Ectodermal cell (in vitro differentiated cells): ENCODE results near the gene VSIR.

Experiments used
- H3K27ac ChIP-seq: 2 replicates; pipeline ENCODE4 v1.7.0; 2013; ENCODE audit warnings: mild to moderate bottlenecking, low read depth, low read length; ENCODE audit not compliant: insufficient read depth, poor library complexity, severe bottlenecking
- H3K27me3 ChIP-seq: 2 replicates; pipeline ENCODE4 v1.7.0; 2013; ENCODE audit warnings: mild to moderate bottlenecking, low read length; ENCODE audit not compliant: insufficient read depth, control insufficient read depth, poor library complexity, severe bottlenecking
- H3K36me3 ChIP-seq: one replicate; pipeline ENCODE4 v1.7.0; 2013; ENCODE audit warnings: low read length; ENCODE audit not compliant: control insufficient read depth, insufficient read depth
- H3K4me1 ChIP-seq: one replicate; pipeline ENCODE4 v1.7.0; 2013; ENCODE audit warnings: low read length; ENCODE audit not compliant: control insufficient read depth, insufficient read depth
- H3K4me3 ChIP-seq: 2 replicates; pipeline ENCODE4 v1.7.0; 2013; ENCODE audit warnings: low read depth, low read length, control low read depth; ENCODE audit not compliant: insufficient read depth
- H3K9me3 ChIP-seq: 2 replicates; pipeline ENCODE4 v1.7.0; 2013; ENCODE audit warnings: mild to moderate bottlenecking, low read length, moderate library complexity; ENCODE audit not compliant: control insufficient read depth
- WGBS, 2 experiments: methylation state at CpG; one replicate each; pipeline ENCODE4 v1.1.7; 2013; ENCODE audit warnings: missing lambda C conversion rate in 2 of 2; 5-methylcytosine and 5-hydroxymethylcytosine counted together

Gene VSIR

DNA sequence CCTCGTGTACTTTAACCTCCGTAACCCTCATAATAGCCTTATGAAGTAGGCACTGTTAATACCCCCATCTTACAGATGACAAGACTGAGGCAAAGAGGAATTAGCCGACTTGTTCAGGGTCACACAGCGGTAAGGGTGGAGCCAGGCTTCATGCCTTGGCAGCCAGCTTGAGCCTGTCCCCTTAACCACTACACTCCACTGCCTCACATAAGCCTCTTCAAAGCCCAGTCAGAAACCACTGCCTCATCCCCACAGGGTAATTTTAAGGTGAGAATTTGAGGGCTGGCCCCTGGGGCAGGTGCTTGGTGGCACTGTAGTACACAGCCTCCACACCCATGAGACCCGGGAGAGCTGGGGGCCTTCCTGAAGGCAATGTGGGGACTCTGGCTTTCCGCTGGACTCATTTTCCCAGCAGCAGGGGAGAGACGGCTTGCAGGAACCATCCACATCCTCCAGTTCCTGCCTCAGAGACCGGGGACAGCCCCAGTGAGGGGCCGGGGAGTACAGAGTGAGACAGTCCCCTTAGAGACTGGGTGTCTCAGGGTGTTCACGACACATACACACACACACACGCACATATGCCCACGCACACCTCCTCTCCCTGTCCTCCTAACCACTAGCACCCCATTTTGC is 46.1 kb downstream of the VSIR start:
- H3K4me1 ChIP-seq: peaks cover 10% of the 10 kb centered on the region
- H3K27ac ChIP-seq: no peak overlapping the region
- H3K36me3 ChIP-seq: no peaks in the 10 kb centered on the region
- no peaks in the 10 kb centered on the region for H3K9me3 ChIP-seq
- no peak overlapping the region for H3K4me3 ChIP-seq
- WGBS, 2 experiments: 93% methylated on average over 12 of the region's 12 CpGs
- no peaks in the 10 kb centered on the region for H3K27me3 ChIP-seq

DNA sequence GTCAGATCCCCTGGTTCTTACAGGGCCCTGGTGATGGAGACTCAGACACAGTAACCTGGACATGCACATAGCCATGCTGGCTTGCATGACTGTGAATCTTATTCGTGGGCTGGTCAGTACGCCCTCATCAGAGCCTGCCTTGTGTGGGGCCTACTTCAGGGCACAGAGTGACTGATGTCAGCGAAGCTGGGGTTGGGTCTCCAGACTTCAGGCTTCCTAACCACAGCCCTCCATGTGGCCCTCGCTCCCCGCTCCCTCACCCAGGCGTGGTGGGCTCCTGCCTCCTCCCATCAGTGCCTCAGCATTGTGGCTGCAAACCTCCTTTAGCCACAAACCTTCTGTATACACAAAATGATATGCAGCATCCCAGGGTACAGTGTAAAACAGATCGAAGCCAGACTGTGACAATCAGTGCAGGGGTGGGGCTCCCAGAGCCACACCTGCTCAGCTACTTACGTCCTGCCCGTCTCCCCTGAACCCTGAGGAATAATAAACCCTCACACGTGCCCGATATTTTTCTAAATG is 46.7 kb downstream of the VSIR start:
- Histone ChIP-seq H3K27ac (no peak overlapping the region), H3K4me1 (peaks cover 10% of the 10 kb centered on the region), H3K36me3 (no peaks in the 10 kb centered on the region), H3K27me3 (no peaks in the 10 kb centered on the region), H3K9me3 (no peaks in the 10 kb centered on the region), H3K4me3 (no peak overlapping the region)
- WGBS, 2 experiments: 92 to 94% methylated on average over 11 of the region's 11 CpGs

DNA sequence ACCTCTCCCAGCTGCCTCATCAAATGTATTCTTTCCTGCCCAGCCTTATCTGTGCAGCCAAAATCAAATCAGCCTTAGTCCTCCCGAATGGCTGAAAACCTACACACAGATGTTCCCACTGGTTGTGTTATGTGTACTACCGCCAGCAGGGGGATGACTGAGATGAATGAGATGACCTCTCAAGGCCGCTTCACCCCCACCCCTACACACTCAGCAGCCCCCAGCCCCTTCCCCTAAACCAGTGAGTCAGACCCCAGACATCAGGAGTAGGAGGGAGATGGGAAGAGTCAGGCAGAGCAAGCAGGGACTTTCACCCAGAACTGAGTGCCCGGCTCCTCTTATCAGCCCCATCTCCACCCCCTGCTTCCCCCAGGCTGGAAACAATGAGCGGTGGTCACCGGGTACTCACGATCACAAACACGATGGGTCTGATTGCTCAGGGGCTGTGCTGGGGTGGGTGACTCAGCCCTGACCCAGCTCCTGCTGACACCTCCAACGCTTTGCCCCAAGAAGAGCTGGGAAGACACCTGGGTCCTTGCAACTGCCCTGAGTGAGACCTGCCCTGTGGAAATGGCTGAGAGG is 47.2 kb downstream of the VSIR start:
- Histone ChIP-seq H3K4me3 (no peak overlapping the region), H3K36me3 (no peaks in the 10 kb centered on the region), H3K4me1 (peaks cover 10% of the 10 kb centered on the region), H3K27ac (no peak overlapping the region), H3K9me3 (no peaks in the 10 kb centered on the region), H3K27me3 (no peaks in the 10 kb centered on the region)
- WGBS, 2 experiments: 59 to 68% methylated on average over 7 to 9 of the region's 9 CpGs

DNA sequence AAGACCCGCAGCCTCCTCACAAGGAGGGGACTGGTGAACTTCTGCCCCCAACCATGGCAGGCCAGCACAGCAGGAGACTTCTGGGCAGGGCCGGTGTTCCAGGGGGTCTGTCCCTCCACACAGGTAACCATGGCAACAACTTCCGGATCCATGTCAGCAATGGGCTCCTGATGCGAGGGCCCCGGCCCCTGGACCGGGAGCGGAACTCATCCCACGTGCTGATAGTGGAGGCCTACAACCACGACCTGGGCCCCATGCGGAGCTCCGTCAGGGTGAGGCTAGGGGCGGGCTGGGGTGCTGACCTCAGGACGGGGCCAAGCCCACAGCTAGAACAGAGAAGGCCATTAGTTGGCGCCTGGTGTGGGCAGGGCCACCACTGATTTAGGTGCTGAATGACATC is 48.1 kb downstream of the VSIR start:
- H3K27ac ChIP-seq: no peak overlapping the region

DNA sequence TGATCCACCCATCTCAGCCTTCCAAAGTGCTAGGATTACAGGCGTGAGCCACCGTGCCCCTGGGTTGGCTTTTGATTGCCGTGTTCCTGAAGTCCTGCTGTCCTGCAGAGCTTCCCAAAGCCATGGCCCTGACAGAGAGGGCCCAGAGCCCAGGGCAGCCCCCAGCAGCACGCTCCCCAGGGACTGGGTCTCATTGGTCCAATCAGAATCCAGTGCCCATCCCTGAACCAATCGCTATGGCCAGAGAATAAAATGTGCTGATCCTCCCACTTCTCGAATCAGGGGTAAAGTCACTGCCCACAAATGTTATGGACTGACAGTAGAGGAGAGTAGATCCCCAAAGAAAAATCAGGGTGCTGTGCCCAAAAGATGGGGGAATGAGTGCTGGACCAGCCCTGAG is 48.8 kb downstream of the VSIR start:
- no peak overlapping the region for H3K4me3 ChIP-seq
- peaks cover 18% of the 10 kb centered on the region for H3K4me1 ChIP-seq
- no peaks in the 10 kb centered on the region for H3K27me3 ChIP-seq
- WGBS, 2 experiments: 94% methylated on average over 6 of the region's 6 CpGs
- no peaks in the 10 kb centered on the region for H3K36me3 ChIP-seq
- no peak overlapping the region for H3K27ac ChIP-seq
- no peaks in the 10 kb centered on the region for H3K9me3 ChIP-seq

More for the DNA sequence above, 48.1 kb downstream of the VSIR start:
- Histone ChIP-seq H3K9me3 (no peaks in the 10 kb centered on the region), H3K4me1 (peaks cover 11% of the 10 kb centered on the region), H3K4me3 (no peak overlapping the region), H3K27me3 (no peaks in the 10 kb centered on the region), H3K36me3 (no peaks in the 10 kb centered on the region)
- WGBS, 2 experiments: 90 to 92% methylated on average over 14 of the region's 14 CpGs

DNA sequence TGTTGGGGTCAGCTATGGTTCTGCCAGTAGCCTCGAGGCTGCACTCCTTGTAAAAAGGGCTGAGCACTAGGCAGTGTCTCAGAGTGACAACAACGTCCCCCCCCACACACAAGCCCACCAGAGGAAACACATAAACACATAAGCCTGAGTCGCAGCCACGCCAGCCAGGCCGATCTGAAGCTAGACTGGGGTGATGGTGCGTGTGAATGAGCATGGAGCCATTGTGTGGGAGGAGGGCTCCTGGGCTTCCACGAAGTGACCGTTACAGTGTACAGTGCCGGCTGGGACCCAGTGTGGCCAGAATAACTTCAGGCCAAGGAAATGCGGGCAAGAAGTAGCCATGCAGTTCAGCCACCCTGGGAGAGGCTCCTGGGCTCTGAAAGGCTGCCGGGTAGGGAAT is 50.0 kb downstream of the VSIR start:
- Histone ChIP-seq H3K36me3 (no peaks in the 10 kb centered on the region), H3K9me3 (no peaks in the 10 kb centered on the region), H3K4me1 (peaks cover 16% of the 10 kb centered on the region), H3K27ac (no peak overlapping the region), H3K27me3 (no peaks in the 10 kb centered on the region), H3K4me3 (no peak overlapping the region)
- WGBS, 2 experiments: 93 to 96% methylated on average over 11 of the region's 11 CpGs

DNA sequence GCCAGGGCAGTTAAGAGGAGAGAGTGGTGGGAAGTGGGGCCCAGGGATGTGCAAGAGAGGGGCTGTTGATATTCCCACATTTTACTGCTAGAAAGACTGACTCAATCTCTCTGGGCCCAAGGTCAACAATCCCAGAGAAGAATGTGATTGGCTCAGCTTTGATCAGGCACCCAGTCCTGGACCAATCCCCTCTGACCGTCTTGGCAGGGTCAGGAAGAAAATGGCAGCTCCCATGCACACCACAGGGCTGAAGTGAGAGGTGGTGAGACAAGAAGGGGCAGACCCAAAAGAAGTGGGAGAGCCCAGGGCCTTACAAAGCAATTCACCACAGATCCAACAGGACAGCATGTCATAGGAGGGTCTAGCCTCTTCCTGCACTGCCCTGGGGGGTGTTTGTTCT is 50.5 kb downstream of the VSIR start:
- WGBS, 2 experiments: 84 to 94% methylated on average over 1 of the region's 1 CpG
- Histone ChIP-seq H3K36me3 (no peaks in the 10 kb centered on the region), H3K9me3 (no peaks in the 10 kb centered on the region), H3K4me1 (peaks cover 13% of the 10 kb centered on the region), H3K27me3 (no peaks in the 10 kb centered on the region), H3K4me3 (no peak overlapping the region), H3K27ac (no peak overlapping the region)

DNA sequence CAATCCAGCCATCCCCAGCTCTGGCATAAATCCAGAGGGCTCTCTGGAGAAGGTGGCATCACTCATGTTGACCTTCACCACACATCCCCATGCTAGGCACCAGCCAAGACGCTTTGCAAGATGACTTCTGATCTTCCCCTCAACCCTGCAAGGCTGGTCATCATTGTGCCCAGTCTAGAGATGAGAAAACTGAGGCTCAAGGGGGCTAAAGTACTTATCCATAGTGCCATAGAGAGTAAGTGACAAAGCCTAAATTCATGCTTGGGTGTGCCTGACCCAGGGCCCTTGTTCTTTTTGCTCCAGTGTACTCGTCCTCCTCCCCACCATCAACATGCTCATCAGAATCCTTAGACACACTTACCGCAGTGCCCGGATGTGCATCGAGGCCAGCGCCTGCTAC is 52.0 kb downstream of the VSIR start:
- H3K4me3 ChIP-seq: no peak overlapping the region
- H3K9me3 ChIP-seq: no peaks in the 10 kb centered on the region
- WGBS, 2 experiments: 90 to 94% methylated on average over 6 of the region's 6 CpGs
- H3K27ac ChIP-seq: no peak overlapping the region
- peaks cover 13% of the 10 kb centered on the region for H3K4me1 ChIP-seq
- no peaks in the 10 kb centered on the region for H3K36me3 ChIP-seq
- H3K27me3 ChIP-seq: no peaks in the 10 kb centered on the region

DNA sequence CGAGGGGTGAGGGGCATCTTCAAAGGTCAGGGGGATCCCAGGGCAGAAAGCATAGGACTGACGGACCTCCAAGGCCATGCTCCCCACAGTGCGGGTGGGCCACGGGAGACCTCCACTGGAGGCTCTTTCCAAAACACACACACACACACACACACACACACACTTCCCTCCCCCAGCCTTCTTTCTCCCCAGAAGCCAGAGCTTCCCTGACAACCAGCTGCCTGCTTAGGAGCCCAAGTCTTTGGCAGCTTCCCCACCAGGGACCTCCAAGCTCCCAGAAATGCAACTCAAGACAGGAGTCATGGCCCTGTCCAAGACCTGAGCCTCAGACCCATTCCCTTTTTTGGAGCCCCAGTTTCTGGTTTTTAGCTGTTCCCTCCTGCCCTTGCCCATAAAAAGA is 53.0 kb downstream of the VSIR start:
- Histone ChIP-seq H3K4me1 (peaks cover 13% of the 10 kb centered on the region), H3K9me3 (no peaks in the 10 kb centered on the region), H3K4me3 (no peak overlapping the region), H3K27ac (no peak overlapping the region), H3K27me3 (no peaks in the 10 kb centered on the region), H3K36me3 (no peaks in the 10 kb centered on the region)
- 71 to 79% methylated on average over 4 of the region's 4 CpGs for WGBS, 2 experiments

DNA sequence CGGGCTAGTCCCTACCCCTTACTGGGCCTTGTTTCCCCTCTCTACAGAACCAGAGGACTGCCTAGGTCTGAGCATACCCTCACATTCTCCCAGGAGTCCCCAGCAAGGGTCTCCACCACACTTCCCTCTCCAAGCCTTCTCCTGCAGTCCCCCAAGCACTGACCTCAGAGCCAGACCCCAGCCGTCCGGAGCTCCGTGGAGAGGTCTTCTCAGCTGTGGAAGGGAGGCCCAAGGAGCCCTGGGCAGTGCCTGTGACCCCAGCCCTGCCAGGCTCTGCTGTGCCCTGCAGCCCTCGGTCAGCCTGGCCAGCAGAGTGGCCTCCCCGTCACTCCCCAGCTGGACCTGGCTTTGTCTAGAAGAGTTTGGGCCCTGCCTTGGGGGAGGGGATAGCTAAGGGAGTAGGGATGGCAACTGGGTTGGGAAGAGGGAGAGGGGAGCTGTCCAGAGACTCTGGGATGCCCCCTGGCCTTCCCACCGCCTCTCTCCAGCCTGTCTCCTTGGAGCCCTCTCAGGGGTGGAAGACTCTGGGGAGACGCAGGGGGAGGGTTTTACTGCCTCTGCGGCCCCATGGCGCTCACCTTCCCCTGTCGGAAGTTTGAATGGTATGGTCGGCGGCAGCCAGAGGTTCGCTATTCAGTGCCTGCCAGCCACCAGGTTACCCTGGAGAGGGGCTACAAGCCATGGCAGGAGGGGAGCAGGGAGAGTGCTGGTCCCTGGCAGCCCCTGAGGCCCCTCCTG is 53.7 kb downstream of the VSIR start, which contains the start of gene C10orf105:
Gene C10orf105, minus strand, starts transcription at position 315 of the 738 bp plus-strand sequence. CDS start 3,441 bp downstream, outside the sequence.
- Histone ChIP-seq H3K27ac (no peak within 1 kb of the TSS), H3K36me3 (no peaks in the 10 kb centered on the region), H3K4me3 (no peak within 1 kb of the TSS), H3K27me3 (no peaks in the 10 kb centered on the region), H3K9me3 (no peaks in the 10 kb centered on the region), H3K4me1 (peaks cover 13% of the 10 kb centered on the region)
- 36 to 39% methylated on average over 14 of the region's 14 CpGs for WGBS, 2 experiments
